KBM-7 (cell line): ENCODE data around the gene SLC17A7.

Experiments
- DNase-seq: peaks from one replicate; pipeline ENCODE4 v3.0.0-alpha.2; 2015
- in situ Hi-C: fragments of 300-500 bp; cut with MboI; formaldehyde crosslinking; loops from 2 replicates; pipeline ENCODE4 v1.14.3; 2020; ENCODE audit warnings: low sequenced_read_pairs, low pct_unique_long_range_greater_than_20kb, mixed read lengths

Gene SLC17A7

DNA sequence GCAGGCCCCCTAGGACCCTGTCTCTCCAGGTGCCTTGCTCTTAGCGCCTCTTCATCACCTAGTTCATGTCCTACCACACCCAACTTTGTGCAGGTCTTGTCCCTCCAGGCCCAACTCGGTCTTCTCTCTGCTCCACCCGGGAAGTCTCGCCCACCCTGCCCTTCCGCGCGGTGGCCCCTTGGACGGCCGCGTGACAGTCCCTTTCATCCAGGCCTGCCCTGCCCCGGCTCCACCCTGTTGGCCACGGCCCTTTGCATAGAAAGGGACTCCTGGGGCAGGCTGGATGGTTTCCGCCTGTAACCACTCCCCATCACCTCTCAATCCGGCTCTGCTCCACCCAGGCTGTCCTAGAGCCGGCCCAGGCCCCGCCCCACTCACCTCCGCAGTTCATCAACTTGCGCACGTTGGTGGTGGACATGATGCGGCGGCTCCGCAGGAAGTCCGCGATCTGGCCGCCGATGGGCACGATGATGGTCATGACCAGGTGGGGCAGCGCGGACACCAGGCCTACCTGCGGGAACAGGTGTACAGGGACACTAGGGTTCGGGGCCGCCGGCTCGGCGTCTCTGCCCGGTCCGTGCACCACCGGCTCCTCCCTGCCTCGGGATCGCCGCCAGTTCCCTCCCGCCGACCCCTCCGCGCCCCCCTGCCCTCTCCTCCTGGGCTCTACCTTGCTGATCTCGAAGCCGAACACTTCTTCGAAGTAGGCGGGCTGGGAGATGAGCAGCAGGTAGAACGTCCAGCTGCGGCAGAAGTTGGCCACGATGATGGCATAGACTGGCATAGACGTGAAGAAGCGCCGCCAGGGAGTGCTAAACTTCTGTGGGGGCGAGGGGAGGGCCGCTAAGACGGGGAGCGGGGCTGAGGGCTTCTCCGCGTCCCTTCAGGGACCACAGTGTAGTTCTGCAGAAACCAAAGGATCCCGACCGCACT, 8.9 kb downstream of the SLC17A7 start:
- no peak for DNase-seq
- in situ Hi-C loops = no loop called here

DNA sequence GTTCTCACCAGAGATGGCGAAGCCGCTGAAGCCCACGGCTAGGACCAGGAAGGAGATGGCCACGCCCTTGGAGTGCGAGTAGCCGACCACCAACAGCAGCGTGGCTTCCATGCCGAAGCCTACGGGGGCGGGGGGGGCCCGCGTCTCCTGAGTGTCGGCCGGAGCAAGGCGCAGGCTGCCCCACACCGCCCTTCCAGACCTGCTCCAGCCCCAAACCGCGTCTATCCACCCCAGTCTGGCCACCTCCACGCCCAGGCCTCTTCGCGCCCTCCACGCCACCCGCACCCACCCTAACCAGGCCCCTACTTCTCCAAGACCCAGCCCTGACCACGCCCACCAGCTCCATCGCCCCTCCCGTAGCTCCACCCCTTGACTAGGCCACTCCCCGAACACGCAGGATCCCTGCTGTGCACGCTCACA, 10.0 kb downstream of the SLC17A7 start:
- in situ Hi-C loops = no loop called here
- no peak for DNase-seq

- in situ Hi-C loops = no loop called here
- DNase-seq = no peak
Measured at GRCh38 chr19:49430678-49431329, 10.5 kb downstream of the SLC17A7 start.

GRCh38 chr19:49430172-49430677, 11.1 kb downstream of the SLC17A7 start:
- DNase-seq = no peak
- in situ Hi-C loops = no loop called here

DNA sequence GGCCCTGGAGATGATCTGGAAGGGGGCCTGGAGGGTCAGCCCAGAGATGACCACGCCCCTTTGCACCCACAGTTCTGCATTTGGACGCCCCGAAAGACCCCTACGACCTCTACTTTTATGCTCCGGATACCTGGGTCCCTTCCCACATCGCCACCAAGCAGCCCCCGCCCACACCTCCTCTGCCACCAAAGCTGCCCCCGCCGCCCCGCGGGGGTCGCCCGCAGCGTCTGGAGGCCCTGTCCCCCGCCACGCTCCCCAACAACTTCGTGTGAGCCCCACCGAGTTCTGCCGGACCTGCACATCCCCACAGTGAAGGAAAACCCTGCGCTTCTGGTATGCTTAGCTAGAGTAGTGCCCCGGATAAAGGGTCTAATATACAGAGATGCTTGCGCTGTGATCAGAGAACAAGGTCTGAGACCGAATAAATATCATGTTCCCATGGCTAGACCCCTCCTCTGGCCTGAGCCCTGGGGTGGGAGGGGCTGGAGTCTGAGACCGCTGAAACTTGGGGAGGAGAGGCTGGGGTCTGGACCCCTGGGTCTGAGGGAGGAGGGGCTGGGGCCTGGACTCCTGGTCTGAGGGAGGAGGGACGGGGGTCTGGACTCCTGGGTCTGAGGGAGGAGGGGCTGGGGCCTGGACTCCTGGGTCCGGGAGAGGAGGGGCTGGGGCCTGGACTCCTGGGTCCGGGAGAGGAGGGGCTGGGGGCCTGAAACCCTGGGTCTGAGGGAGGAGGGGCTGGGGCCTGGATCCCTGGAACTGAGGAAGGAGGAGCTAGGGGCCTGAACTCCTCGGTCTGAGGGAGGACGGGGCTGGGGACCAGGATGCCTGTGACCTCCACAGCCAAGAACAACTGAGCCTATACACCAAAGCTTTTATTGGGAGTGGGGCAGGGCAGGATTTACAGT, 12.5 kb downstream of the SLC17A7 start:
- in situ Hi-C loops = no loop called here
- no peak for DNase-seq

DNA sequence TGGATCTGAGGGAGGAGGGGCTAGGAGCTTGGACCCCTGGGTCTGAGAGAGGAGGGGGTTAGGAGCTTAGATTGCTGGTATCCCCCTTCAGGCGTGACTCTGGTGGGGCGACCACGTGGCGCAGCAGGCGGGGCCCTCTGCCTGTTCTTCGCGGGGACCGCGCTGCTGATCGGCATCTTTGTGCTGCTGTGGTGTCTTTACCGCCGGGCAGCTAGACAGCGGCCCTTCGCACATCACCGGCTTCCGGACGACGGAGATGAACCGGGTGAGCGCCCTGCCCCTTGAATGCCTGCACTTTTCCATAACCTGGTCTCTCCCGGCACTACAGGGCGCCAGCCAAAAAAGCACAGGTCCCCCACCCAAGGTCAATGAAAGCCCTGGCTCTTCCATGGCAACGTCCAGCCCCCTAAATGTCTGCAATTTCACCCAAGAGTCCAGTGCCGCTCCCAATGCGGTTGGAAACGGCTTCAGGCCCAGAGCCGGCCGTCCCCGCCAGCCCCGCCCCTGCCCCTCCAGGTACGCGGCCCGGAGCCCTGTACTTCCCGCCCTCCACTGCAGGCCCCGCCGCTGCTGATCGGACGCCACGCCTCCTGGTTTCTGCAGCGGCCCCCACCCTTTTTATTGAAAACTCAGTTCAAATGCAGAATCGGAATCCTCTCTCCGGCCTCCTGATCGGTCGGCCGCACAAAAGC, 13.3 kb downstream of the SLC17A7 start:
- no peak for DNase-seq
- in situ Hi-C loops = no loop called here

GRCh38 chr19:49427339-49427738, 14.0 kb downstream of the SLC17A7 start:
- in situ Hi-C loops = no loop called here
- DNase-seq = no peak

DNA sequence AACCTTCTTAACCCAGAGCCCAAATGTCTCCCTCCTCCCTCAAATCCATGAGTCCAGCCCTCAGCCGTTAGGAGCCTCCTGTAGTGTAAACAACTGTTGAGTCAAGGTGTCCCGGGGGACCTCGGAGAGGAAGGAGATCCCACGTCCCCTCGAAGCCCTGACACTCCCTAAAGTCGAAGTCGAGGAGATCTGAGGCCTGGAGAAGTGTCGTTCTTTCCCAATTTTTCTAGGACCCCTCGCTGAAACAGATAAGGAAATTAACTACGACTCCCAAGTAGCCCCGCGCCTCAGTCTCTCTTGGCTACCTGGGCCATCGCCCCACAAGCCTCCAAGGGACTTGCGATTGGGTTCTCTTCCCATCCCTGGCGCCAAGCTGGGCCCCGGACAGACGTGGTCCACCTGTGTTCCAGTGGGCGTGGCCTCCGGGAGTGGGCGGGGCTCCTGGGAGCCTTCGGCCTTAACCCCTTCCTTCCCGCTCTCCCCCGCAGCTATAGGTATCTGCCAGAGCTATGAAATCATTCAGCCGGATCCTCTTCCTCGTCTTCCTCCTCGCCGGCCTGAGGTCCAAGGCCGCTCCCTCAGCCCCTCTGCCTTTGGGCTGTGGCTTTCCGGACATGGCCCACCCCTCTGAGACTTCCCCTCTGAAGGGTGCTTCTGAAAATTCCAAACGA, 15.3 kb downstream of the SLC17A7 start:
- in situ Hi-C loops = no loop called here

GRCh38 chr19:49425178-49425577, 16.1 kb downstream of the SLC17A7 start, which contains the start of gene GFY:
GFY (plus strand) TSS chr19:49425388; CDS start chr19:49426431, 1,043 bp downstream.
- no peak for DNase-seq
- in situ Hi-C loops = no loop called here

More for the DNA sequence above, 15.3 kb downstream of the SLC17A7 start:
- peak; percentile 51 for DNase-seq

DNA sequence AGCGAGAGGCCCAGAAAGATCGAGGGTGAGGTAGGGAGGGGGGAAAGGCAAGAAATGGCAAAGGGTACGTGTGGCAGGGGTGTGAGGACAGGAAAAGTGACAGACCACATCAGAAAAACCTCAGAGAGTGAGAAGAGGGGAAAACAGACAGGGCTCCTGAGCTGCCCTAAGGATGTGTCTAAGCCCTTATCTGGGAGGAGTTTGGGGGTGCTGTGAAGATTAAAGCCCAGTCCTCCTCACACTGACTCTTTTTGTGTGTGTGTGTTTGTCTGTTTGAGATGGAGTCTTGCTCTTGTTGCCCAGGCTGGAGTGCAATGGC, 17.4 kb downstream of the SLC17A7 start:
- in situ Hi-C loops = no loop called here
- DNase-seq = no peak

- in situ Hi-C loops = no loop called here
- DNase-seq = no peak
Measured at GRCh38 chr19:49423071-49423984, 18.0 kb downstream of the SLC17A7 start, which contains the start of gene PTH2. PTH2 (minus strand) TSS chr19:49423441; CDS start chr19:49423339, 102 bp downstream.

- in situ Hi-C loops = no loop called here
- DNase-seq = peak; percentile 78
Measured at GRCh38 chr19:49422407-49423070, 18.8 kb downstream of the SLC17A7 start.

DNA sequence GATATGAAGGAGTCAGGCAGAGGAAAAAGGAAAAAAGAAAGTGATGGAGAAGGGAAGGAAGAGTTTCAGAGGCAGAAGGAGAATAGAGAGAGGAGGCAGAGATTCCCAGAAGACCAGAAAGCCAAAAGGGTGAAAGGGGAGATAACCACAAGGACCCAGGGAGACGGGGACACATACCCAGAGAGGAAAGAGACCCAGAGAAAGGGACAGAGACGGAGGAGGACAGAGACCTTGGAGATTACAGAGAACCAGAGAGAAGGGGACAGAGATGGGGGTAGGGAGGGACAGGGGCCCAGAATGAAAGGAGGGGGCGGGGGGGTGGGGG, 19.5 kb downstream of the SLC17A7 start:
- DNase-seq = no peak
- in situ Hi-C loops = no loop called here

- DNase-seq = peak; percentile 77
- in situ Hi-C loops = no loop called here
Measured at GRCh38 chr19:49421039-49421877, 20.1 kb downstream of the SLC17A7 start.

DNA sequence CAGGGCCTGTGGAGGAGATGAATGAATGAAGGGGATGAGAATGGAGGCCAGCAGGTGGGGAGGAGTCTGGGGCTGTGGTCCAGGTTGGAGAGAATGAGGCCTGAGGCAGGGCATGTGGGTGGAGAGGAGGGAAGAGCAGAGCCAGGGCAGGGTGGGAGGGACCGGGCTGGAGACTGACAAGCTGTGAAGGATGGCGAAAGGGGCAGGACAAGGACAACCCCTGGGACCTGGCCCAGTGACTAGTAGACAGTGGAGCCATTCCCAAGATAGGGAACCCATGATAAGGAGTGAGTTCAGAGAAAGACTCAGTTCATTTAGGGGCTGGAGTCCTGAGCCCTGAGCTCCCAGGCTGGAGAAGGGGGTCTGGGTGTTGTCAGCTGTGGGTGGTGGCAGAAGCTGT, 21.1 kb downstream of the SLC17A7 start:
- no peak for DNase-seq
- in situ Hi-C loops = no loop called here

DNA sequence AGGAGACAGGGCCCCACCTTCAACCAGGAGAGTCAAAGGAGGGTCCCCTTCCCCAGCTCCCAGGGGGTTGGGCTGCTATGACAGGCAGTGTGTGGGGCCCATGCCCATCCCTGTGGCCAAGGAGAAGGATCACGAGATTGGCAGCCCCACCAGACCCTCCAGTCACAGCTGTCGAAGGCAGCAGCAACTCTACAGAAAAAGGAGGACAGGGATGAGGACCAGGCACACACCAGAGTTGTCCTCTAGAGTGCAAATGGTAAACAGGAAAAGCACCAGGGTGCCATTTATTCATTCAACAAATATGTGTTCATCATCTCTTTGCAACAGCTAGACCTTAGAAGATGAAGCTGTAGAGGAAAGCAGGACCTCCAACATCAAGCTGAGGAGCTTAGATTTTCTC, 22.2 kb downstream of the SLC17A7 start:
- in situ Hi-C loops = no loop called here
- DNase-seq = no peak
